Neural cell (in vitro differentiated cells): ENCODE data around the gene CUBN. TPM values are rescaled to one million over a fixed set of nuclear protein-coding genes. Genes with fewer than 3 reads are reported as not detected.

ENCODE experiments used
- H2AFZ ChIP-seq: fragments of 200-600, 300-800 bp; sonication (generic), shearing (Covaris generic); 2 replicates; pipeline ENCODE4 v1.6.0; 2014; ENCODE audit warnings: low read depth, mild to moderate bottlenecking, antibody characterized with exemption, low read length, moderate library complexity
- H3F3A ChIP-seq: fragments of 200-600 bp; shearing (Covaris generic); 2 replicates; pipeline ENCODE4 v1.6.1; 2016; ENCODE audit warnings: mild to moderate bottlenecking, moderate library complexity, mixed read lengths, antibody characterized with exemption, low read length; ENCODE audit not compliant: insufficient read depth, poor library complexity, severe bottlenecking
- H3K27ac ChIP-seq: fragments of 200-600, 300-800 bp; sonication (generic), shearing (Covaris generic); 2 replicates; pipeline ENCODE4 v1.5.1; 2014; ENCODE audit warnings: mild to moderate bottlenecking, low read length, moderate library complexity
- H3K27me3 ChIP-seq: fragments of 300-800, 200-600 bp; sonication (generic), shearing (Covaris generic); 2 replicates; pipeline ENCODE4 v1.6.0; 2014; ENCODE audit warnings: mild to moderate bottlenecking, low read depth, low read length, moderate library complexity; ENCODE audit not compliant: insufficient read depth
- H3K36me3 ChIP-seq: fragments of 300-800, 200-600 bp; sonication (generic), shearing (Covaris generic); 2 replicates; pipeline ENCODE4 v1.5.1; 2014; ENCODE audit warnings: mild to moderate bottlenecking, antibody characterized with exemption, low read length, moderate library complexity; ENCODE audit not compliant: insufficient read depth
- H3K4me2 ChIP-seq: fragments of 300-800, 200-600 bp; sonication (generic), shearing (Covaris generic); 2 replicates; pipeline ENCODE4 v1.6.0; 2014; ENCODE audit warnings: mild to moderate bottlenecking, low read length
- H3K4me3 ChIP-seq: fragments of 300-800, 200-600 bp; sonication (generic), shearing (Covaris generic); 2 replicates; pipeline ENCODE4 v1.5.1; 2014; ENCODE audit warnings: mild to moderate bottlenecking, low read length, moderate library complexity
- H3K79me2 ChIP-seq: fragments of 200-600 bp; shearing (Covaris generic); replicated peaks from 2 replicates; pipeline ENCODE4 v1.6.0; 2014; ENCODE audit warnings: mild to moderate bottlenecking, low read length, moderate library complexity; ENCODE audit not compliant: insufficient read depth
- H3K9ac ChIP-seq: fragments of 300-800, 200-600 bp; sonication (generic), shearing (Covaris generic); 2 replicates; pipeline ENCODE4 v1.6.1; 2016; ENCODE audit warnings: mild to moderate bottlenecking, low read length, mixed read lengths
- H3K9me2 ChIP-seq: fragments of 200-600 bp; shearing (Covaris generic); 2 replicates; pipeline ENCODE4 v1.6.1; 2016; ENCODE audit warnings: mild to moderate bottlenecking, low read length, mixed read lengths; ENCODE audit not compliant: insufficient read depth
- H3K9me3 ChIP-seq: fragments of 200-600, 300-800 bp; sonication (generic), shearing (Covaris generic); 2 replicates; pipeline ENCODE4 v1.6.1; 2016; ENCODE audit warnings: mild to moderate bottlenecking, mixed run types, low read length, moderate library complexity, mixed read lengths
- H4K20me1 ChIP-seq: fragments of 200-600 bp; shearing (Covaris generic); 2 replicates; pipeline ENCODE4 v1.6.1; 2016; ENCODE audit warnings: mild to moderate bottlenecking, mixed run types; ENCODE audit not compliant: insufficient read depth
- CTCF ChIP-seq: fragments of 450-650 bp; IDR thresholded peaks from 2 replicates; pipeline ENCODE4 v1.5.1; 2014; ENCODE audit warnings: antibody characterized with exemption, mild to moderate bottlenecking, moderate library complexity; ENCODE audit not compliant: poor library complexity, severe bottlenecking
- EP300 ChIP-seq: fragments of 450-650 bp; conservative IDR thresholded peaks from 2 replicates; pipeline ENCODE4 v1.6.1; 2014; ENCODE audit warnings: antibody characterized with exemption, mild to moderate bottlenecking, moderate library complexity; ENCODE audit not compliant: poor library complexity, severe bottlenecking
- EZH2 ChIP-seq: fragments of 200-600, 300-800 bp; shearing (Covaris generic), sonication (generic); IDR thresholded peaks from 2 replicates; pipeline ENCODE4 v1.6.1; 2014; ENCODE audit warnings: antibody characterized with exemption, low read length, borderline replicate concordance, mild to moderate bottlenecking; ENCODE audit not compliant: insufficient read depth, poor library complexity, severe bottlenecking
- MXI1 ChIP-seq: fragments of 450-650 bp; conservative IDR thresholded peaks from 2 replicates; pipeline ENCODE4 v1.6.1; 2014; ENCODE audit warnings: antibody characterized with exemption, mild to moderate bottlenecking; ENCODE audit not compliant: poor library complexity, severe bottlenecking
- POLR2AphosphoS5 ChIP-seq: IDR thresholded peaks from 2 replicates; pipeline ENCODE4 v1.6.1; 2012
- RAD21 ChIP-seq: fragments of 450-650 bp; conservative IDR thresholded peaks from 2 replicates; pipeline ENCODE4 v1.6.1; 2014; ENCODE audit warnings: antibody characterized with exemption, mild to moderate bottlenecking, moderate library complexity
- REST ChIP-seq: IDR thresholded peaks from 2 replicates; pipeline ENCODE4 v1.6.1; 2012; ENCODE audit warnings: borderline replicate concordance
- SMC3 ChIP-seq: fragments of 450-650 bp; conservative IDR thresholded peaks from 2 replicates; pipeline ENCODE4 v1.6.1; 2014; ENCODE audit warnings: antibody characterized with exemption, mild to moderate bottlenecking, moderate library complexity; ENCODE audit not compliant: poor library complexity
- TAF1 ChIP-seq: IDR thresholded peaks from 2 replicates; pipeline ENCODE4 v1.6.1; 2012; ENCODE audit warnings: low read depth
- polyA plus RNA-seq: library from polyadenylated mRNA; depleted of rRNA; stranded (reverse); fragments of >200 nt; gene quantifications from 2 replicates; pipeline ENCODE4 v1.2.3, GENCODE V29; 2014

CUBN gene
- polyA plus RNA-seq, 1 donor from 2014 or later: 7.1 TPM

- Histone ChIP-seq H3K4me3 (no peak overlapping the region), H3F3A (no peaks in the 10 kb centered on the region), H3K27ac (no peak overlapping the region), H3K4me2 (no peak overlapping the region), H4K20me1 (no peaks in the 10 kb centered on the region), H2AFZ (no peak overlapping the region), H3K36me3 (no peaks in the 10 kb centered on the region), H3K9ac (no peak overlapping the region), H3K9me3 (peaks cover 4% of the 10 kb centered on the region), H3K9me2 (no peaks in the 10 kb centered on the region), H3K79me2 (peaks cover 1% of the 10 kb centered on the region), H3K27me3 (no peaks in the 10 kb centered on the region)
- no peak for TF ChIP-seq TAF1
- TF ChIP-seq MXI1: no peak
- TF ChIP-seq SMC3: no peak
- TF ChIP-seq POLR2AphosphoS5: no peak
- TF ChIP-seq EP300: no peak
- TF ChIP-seq RAD21: no peak
- TF ChIP-seq REST: no peak
- TF ChIP-seq EZH2: no peak
- TF ChIP-seq CTCF: no peak
Observed at GRCh38 chr10:16819026-16819425, 310.6 kb downstream of the CUBN start.

GRCh38 chr10:16817125-16818019 lies 312.2 kb downstream of the CUBN start, which contains the start of gene RSU1:
TSS of gene RSU1 (minus strand) at chr10:16817424. CDS start at chr10:16817081, 343 bp downstream.
- Histone ChIP-seq H3K4me2 (peak within 1 kb of the TSS; percentile 83), H3K9me3 (no peaks in the 10 kb centered on the region), H3K27ac (peak within 1 kb of the TSS; percentile 83), H3K9ac (peak within 1 kb of the TSS; percentile 91), H2AFZ (peak within 1 kb of the TSS; percentile 66), H3K79me2 (peaks cover 5% of the 10 kb centered on the region), H4K20me1 (no peaks in the 10 kb centered on the region), H3F3A (no peaks in the 10 kb centered on the region), H3K27me3 (no peaks in the 10 kb centered on the region), H3K9me2 (no peaks in the 10 kb centered on the region), H3K4me3 (peak within 1 kb of the TSS; percentile 74), H3K36me3 (no peaks in the 10 kb centered on the region)
- no peak for TF ChIP-seq EZH2
- TF ChIP-seq POLR2AphosphoS5: peak; percentile 94
- no peak for TF ChIP-seq EP300
- TF ChIP-seq RAD21: no peak
- TF ChIP-seq SMC3: peak; percentile 37
- TF ChIP-seq CTCF: no peak
- peak; percentile 83 for TF ChIP-seq MXI1
- TF ChIP-seq TAF1: peak; percentile 83
- TF ChIP-seq REST: peak; percentile 63
